BJ (cell line): Measurements from ENCODE around the gene IFITM2. TPM values are rescaled to one million over a fixed set of nuclear protein-coding genes. Genes with fewer than 3 reads are reported as not detected.
"Not testable (repeated sequence)": the region's sequence is repeated elsewhere in the genome, so short reads cannot be mapped to it uniquely, and the experiment has no call there.

ENCODE experiments used
- CTCF ChIA-PET: fragments of 350-600 bp; formaldehyde crosslinking; extraction: SDS; loops from one replicate; lab custom pipeline; 2021; ENCODE audit warnings: antibody characterized with exemption, inconsistent platforms; lab: Yijun Ruan, JAX
- POLR2A ChIA-PET: fragments of 300-600 bp; sonication (Branson Sonifier 250); formaldehyde crosslinking; extraction: SDS; loops from one replicate; lab custom pipeline; 2021; ENCODE audit warnings: antibody characterized with exemption; lab: Charles Lee
- DNase-seq: peaks from one replicate; pipeline ENCODE4 v3.0.0-alpha.2; 2011; ENCODE audit warnings: low read depth
- H3K27me3 ChIP-seq: 2 replicates; pipeline ENCODE4 v1.6.0; 2011; ENCODE audit warnings: low read length; ENCODE audit not compliant: control insufficient read depth, insufficient read depth
- H3K36me3 ChIP-seq: 2 replicates; pipeline ENCODE4 v1.5.1; 2011; ENCODE audit warnings: low read length; ENCODE audit not compliant: control insufficient read depth, insufficient read depth
- H3K4me3 ChIP-seq: 2 replicates; pipeline ENCODE4 v1.5.1; 2011; ENCODE audit warnings: low read depth, mild to moderate bottlenecking, control low read depth, low read length
- polyA plus RNA-seq: library from polyadenylated mRNA; depleted of rRNA; stranded (reverse); fragments of >200 nt; gene quantifications from 2 replicates; pipeline ENCODE4 v1.2.3, GENCODE V29; 2011
- TF ChIP-seq, protein P1 (sequence below): IDR thresholded peaks from 2 replicates; pipeline ENCODE4 v1.5.1; 2011; ENCODE audit warnings: low read depth, mild to moderate bottlenecking, control low read depth, inconsistent platforms, low read length, moderate library complexity; ENCODE audit not compliant: insufficient read depth

Gene IFITM2
- polyA plus RNA-seq, 1 experiment: 813 TPM

DNA sequence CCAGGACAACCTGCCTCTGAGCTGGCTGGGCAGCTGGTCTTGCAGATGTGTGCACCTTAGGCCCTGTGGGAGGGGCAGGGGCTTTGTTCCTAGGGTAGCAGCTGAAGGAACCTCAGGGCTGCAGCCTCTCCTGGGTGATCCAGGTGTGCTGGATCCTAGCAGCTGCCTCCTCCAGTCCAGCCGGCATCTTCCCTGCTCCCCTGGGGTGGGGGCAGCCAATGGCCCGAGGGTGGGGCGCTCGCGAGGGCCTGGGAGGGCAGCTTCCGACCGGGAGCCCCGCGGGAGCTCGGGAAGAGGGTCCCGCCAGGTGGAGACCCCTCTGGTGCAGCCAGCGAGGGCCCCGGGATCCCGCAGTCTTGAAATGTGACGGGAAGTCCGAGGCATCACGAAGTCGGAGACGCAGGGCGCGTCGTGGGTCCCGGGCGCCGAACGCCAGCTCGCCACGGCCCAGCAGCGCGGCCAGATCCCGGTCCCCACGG lies 7.9 kb downstream of the IFITM2 start:
- DNase-seq: no peak
- ChIA-PET CTCF (interaction anchor here (0.7 to 2.2 kb wide), 5 partner anchors 11 to 81 kb away, joined by 3 to 12 read pairs (median 3); no protein-coding TSS in a partner anchor), POLR2A (no interaction called here)
- Histone ChIP-seq H3K36me3 (0 out of 2 replicates have a peak, but pooled peaks cover 2% of the 10 kb centered on the region), H3K4me3 (peak overlapping the region; percentile 47), H3K27me3 (no peaks in the 10 kb centered on the region)
- TF ChIP-seq, protein P1, sequence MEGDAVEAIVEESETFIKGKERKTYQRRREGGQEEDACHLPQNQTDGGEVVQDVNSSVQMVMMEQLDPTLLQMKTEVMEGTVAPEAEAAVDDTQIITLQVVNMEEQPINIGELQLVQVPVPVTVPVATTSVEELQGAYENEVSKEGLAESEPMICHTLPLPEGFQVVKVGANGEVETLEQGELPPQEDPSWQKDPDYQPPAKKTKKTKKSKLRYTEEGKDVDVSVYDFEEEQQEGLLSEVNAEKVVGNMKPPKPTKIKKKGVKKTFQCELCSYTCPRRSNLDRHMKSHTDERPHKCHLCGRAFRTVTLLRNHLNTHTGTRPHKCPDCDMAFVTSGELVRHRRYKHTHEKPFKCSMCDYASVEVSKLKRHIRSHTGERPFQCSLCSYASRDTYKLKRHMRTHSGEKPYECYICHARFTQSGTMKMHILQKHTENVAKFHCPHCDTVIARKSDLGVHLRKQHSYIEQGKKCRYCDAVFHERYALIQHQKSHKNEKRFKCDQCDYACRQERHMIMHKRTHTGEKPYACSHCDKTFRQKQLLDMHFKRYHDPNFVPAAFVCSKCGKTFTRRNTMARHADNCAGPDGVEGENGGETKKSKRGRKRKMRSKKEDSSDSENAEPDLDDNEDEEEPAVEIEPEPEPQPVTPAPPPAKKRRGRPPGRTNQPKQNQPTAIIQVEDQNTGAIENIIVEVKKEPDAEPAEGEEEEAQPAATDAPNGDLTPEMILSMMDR: no peak

- POLR2A ChIA-PET: no interaction called here
These were observed 8.6 kb downstream of the IFITM2 start for GRCh38 chr11:316031-316701.

GRCh38 chr11:316891-317301 lies 9.3 kb downstream of the IFITM2 start:
- Histone ChIP-seq H3K36me3 (0 out of 2 replicates have a peak, but pooled peaks cover 2% of the 10 kb centered on the region), H3K27me3 (no peaks in the 10 kb centered on the region), H3K4me3 (peak overlapping the region; percentile 47)
- ChIA-PET POLR2A (interaction anchor here (1.1 kb wide), 1 partner anchor 39 kb away, joined by 7 read pairs; no protein-coding TSS in a partner anchor), CTCF (interaction anchor here (0.6 to 2.2 kb wide), 9 partner anchors 9 to 110 kb away, joined by 3 to 12 read pairs (median 5); partner anchors contain the start of gene IFITM2)
- TF ChIP-seq, protein P1: no peak
- DNase-seq: no peak

More at GRCh38 chr11:316031-316701, 8.6 kb downstream of the IFITM2 start:
- Histone ChIP-seq H3K27me3 (no peaks in the 10 kb centered on the region), H3K36me3 (0 out of 2 replicates have a peak, but pooled peaks cover 2% of the 10 kb centered on the region), H3K4me3 (peak overlapping the region; percentile 47)
- CTCF ChIA-PET: interaction anchor here (0.7 to 2.2 kb wide), 10 partner anchors 8 to 81 kb away, joined by 3 to 12 read pairs (median 4); partner anchors contain the start of gene IFITM2
- no peak for DNase-seq
- TF ChIP-seq, protein P1: no peak

DNA sequence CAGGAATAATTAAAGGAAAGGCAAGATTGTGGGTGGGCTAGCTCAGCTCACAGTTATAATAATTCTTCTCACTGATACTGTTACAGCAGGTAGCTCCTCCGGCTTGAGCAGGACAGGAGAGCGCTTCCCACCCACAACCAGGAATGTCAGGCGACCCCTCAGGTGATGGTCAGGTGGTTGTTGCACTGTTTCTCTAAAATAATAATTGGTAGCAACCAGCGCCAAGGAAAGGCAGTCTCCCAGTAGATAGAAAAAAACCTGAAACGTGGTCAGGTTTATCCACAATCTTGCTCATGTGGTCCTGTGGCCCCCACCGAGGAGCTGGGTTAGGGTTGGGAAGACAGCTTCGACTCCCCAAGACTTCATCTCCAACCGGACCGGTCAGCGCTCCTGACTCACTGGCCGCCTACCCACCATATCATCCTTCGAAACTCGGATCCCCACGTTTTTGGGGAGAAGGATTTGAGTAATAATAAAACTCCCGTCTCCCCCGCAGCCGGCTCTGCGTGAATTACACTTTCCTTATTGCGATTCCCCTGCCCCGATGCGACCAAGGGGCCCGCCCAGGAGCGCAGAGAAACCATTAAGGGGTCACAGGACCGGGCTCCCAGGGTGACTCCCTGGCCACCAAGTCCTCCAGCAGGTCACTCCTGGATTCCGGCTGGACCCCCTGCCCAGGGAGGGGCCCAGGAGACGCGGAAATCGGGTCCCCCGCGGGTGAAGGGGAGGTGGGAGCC lies 10.2 kb downstream of the IFITM2 start:
- DNase-seq, H3K36me3 ChIP-seq, H3K27me3 ChIP-seq, H3K4me3 ChIP-seq: not testable (repeated sequence)
- ChIA-PET POLR2A (interaction anchor here (0.7 to 1.1 kb wide), 2 partner anchors 22 to 38 kb away, joined by 3 to 7 read pairs; no protein-coding TSS in a partner anchor), CTCF (interaction anchor here (1.3 to 1.9 kb wide), 7 partner anchors 9 to 46 kb away, joined by 3 to 10 read pairs (median 5); partner anchors contain the start of gene IFITM2)

DNA sequence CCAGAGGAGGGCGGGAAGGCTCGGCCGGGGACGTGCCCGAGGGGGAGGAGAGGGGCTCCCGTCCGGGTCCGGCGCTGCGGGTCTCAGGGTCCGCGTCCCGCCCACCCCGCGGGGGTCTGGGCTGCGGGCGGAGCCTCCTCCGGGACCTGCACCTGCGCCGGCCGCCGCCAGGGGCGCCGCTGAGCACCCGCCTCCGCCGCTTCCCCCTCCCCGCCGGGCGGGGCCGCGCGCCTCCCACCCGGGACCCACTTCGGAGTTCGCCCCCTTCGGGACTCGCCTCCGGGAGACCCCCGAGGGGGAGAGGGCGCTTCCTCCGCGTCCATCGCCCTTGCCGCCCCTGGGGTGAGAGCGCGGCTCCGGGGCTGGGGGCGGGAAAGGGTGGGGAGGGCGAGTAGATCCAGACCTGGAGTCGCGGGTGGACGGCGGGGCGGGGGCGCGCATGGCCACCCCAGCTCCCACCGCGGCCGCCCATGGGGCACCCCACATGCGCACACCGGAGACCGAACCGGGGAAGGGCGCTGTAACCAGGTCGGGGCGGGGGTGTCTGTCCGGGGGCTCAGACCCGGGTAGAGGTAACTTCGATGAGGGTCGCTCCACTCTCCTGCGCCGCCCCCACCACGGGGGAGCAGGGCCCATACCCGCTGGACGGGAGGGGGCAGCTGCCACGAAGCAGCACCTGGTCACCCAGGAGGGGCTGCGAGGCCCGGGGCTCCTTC lies 10.9 kb downstream of the IFITM2 start:
- DNase-seq, POLR2A ChIA-PET, H3K36me3 ChIP-seq, H3K27me3 ChIP-seq: not testable (repeated sequence)
- CTCF ChIA-PET: interaction anchor here (0.9 to 1.9 kb wide), 3 partner anchors 8 to 46 kb away, joined by 3 to 5 read pairs (median 5); no protein-coding TSS in a partner anchor
- H3K4me3 ChIP-seq: peak overlapping the region; percentile 58

- DNase-seq: not testable (repeated sequence)
These were observed 11.7 kb downstream of the IFITM2 start for GRCh38 chr11:319121-319887.

DNA sequence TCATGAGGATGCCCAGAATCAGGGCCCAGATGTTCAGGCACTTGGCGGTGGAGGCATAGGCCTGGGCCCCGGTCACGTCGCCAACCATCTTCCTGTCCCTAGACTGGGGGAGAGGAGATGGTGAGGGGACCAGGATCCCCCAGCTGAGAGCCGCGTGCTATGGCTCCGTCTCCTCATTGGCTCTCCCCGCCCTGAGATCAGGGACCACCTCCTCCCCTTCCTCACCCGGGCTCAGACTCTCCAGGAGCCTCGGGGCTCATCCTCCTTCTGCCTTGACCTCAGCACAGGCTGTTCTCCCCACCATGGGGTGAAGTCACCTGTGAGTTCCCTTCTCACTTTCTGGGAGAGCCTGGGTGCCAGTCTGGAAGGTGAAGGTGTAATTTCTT lies 12.3 kb downstream of the IFITM2 start:
- DNase-seq, H3K27me3 ChIP-seq, POLR2A ChIA-PET, H3K36me3 ChIP-seq: not testable (repeated sequence)
- CTCF ChIA-PET: interaction anchor here (0.8 kb wide), 1 partner anchor 45 kb away, joined by 3 read pairs; no protein-coding TSS in a partner anchor
- peak overlapping the region; percentile 58 for H3K4me3 ChIP-seq

More at GRCh38 chr11:319121-319887, 11.7 kb downstream of the IFITM2 start:
- H3K36me3 ChIP-seq, H3K27me3 ChIP-seq, POLR2A ChIA-PET: not testable (repeated sequence)
- peak overlapping the region; percentile 58 for H3K4me3 ChIP-seq
- CTCF ChIA-PET: interaction anchor here (0.6 to 0.9 kb wide), 3 partner anchors 10 to 46 kb away, joined by 3 to 4 read pairs (median 3); no protein-coding TSS in a partner anchor
